ENCODE data around the gene SPDYE3. TPM values are rescaled to one million over a fixed set of nuclear protein-coding genes. Genes with fewer than 3 reads are reported as not detected.
"Not testable (repeated sequence)": the region's sequence is repeated elsewhere in the genome, so short reads cannot be mapped to it uniquely, and the experiment has no call there.

SPDYE3 gene, protein sequence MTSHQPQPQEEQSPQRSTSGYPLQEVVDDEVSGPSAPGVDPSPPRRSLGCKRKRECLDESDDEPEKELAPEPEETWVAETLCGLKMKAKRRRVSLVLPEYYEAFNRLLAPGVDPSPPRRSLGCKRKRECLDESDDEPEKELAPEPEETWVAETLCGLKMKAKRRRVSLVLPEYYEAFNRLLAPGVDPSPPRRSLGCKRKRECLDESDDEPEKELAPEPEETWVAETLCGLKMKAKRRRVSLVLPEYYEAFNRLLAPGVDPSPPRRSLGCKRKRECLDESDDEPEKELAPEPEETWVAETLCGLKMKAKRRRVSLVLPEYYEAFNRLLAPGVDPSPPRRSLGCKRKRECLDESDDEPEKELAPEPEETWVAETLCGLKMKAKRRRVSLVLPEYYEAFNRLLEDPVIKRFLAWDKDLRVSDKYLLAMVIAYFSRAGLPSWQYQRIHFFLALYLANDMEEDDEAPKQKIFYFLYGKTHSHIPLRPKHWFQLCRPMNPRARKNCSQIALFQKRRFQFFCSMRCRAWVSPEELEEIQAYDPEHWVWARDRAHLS
- total RNA-seq, result not detected
- polyA plus RNA-seq, result 0.10 TPM

DNA sequence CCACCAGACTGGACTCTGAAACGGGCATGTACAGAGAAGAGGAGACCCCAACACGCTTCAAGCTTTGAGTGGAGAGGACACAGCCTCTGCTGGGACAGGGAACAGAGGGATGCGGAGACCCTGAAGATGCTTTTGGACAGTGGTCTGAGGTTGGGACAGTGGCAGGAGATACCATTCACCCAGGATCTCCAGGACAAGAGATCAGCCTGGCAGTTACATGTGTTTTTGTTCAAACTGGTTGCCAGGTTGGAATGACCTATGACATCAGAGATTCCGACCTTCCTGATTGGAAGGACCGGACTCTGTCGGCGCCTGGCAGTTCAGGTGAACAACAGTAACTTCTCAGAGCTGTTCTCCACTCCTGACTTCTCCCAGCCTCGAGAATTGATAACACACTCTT, at the start of gene SPDYE3:
TSS of gene SPDYE3 (plus strand) at position 301 of the 400 bp plus-strand sequence. CDS start 184 bp downstream, outside the sequence.
- H3K27ac ChIP-seq (ENCODE audit: low read depth); H3K36me3 ChIP-seq (ENCODE audit: insufficient read depth); H3K4me3 ChIP-seq (ENCODE audit: low read depth, low read length); H3K4me1 ChIP-seq (ENCODE audit: insufficient read depth); DNase-seq (ENCODE audit: extremely low spot score): not testable (repeated sequence)
- WGBS, result 95% methylated on average over 7 of the region's 8 CpGs

DNA sequence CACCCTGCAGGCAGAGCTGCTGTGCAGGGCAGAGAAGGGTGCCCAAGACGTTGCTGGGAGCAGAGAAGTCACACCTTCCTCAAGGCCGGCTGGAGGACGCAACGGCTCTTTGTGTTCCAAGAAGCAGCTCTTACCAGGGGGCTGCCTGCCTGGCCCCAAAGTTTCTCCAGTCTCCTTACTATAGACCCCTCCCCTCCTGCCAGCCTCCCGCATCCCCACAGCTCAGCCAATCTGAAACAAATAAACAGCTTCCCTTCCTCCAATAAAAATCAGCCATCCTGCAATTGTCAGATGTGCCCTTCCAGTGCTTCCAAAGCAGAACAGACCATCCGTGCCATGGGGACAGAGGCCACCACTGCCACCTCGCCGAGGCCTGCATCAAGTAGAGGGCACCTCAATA, 47.5 kb upstream of the SPDYE3 start:
- H3K27ac ChIP-seq (ENCODE audit: low read depth); DNase-seq (ENCODE audit: extremely low spot score); H3K36me3 ChIP-seq (ENCODE audit: insufficient read depth); H3K4me1 ChIP-seq (ENCODE audit: insufficient read depth); H3K4me3 ChIP-seq (ENCODE audit: low read depth, low read length): not testable (repeated sequence)
- 72% methylated on average over 8 of the region's 8 CpGs for WGBS

DNA sequence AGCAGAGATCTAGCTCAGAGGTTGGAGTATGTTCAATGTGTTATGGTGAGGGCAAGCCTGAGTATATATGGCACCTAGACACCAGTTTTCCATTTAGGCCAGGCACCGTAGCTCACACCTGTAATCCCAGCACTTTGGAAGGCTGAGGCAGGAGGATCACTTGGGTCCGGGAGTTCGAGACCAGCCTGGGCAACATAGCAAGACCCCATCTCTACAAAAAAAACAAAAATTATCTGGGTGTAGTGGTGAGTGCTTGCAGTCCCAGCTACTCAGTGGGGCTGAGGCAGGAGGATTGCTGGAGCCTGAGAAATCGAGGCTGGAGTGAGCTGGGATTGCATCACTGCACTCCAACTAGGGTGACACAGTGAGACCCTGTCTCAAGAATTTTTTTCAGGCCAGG, 44.6 kb upstream of the SPDYE3 start:
- not testable (repeated sequence) for H3K4me1 ChIP-seq (ENCODE audit: insufficient read depth); H3K4me3 ChIP-seq (ENCODE audit: low read depth, low read length); H3K27ac ChIP-seq (ENCODE audit: low read depth); H3K36me3 ChIP-seq (ENCODE audit: insufficient read depth); DNase-seq (ENCODE audit: extremely low spot score)
- WGBS, result 96% methylated on average over 4 of the region's 4 CpGs

DNA sequence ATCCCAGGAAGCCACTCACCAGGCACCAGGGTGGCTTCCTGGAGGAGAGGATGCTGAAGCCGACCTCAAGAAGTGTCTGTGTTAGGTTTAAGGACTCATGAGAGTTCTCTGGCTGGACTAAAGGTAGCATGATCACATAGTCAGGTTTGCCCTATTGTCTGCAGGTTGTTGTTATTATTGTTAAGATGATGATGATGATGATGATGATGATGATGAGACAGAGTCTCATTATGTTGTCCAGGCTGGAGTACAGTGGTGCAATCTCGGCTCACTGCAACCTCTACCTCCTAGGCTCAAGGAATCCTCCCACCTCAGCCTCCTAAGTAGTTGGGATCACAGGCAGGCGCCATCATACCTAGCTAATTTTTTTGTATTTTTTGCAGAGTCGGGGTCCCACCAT, 43.3 kb upstream of the SPDYE3 start:
- not testable (repeated sequence) for DNase-seq (ENCODE audit: extremely low spot score); H3K27ac ChIP-seq (ENCODE audit: low read depth); H3K36me3 ChIP-seq (ENCODE audit: insufficient read depth); H3K4me3 ChIP-seq (ENCODE audit: low read depth, low read length); H3K4me1 ChIP-seq (ENCODE audit: insufficient read depth)
- 93% methylated on average over 4 of the region's 4 CpGs for WGBS

DNA sequence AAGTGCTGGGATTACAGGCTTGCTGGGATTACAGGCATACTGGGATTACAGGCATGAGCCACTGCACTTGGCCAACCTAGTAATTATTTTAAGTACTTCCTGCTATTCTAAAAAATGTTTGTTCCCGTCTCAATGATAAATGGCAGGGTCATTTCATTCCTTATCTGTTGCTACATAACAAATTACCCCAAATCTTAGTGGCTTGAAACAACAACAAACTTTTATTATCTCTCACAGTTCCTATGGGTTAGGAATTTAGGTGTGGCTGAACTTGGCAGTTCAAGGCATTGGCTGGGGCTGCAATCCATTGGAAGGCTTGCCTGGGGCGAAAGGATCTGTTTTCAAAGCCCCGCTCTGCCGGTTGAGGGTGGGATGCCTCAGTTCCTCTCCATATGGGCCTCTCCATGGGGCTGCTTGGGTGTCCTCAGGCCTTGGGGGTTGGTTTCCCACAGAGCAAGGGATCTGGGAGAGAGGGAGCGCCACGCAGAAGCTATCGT, 42.8 kb upstream of the SPDYE3 start:
- not testable (repeated sequence) for H3K4me1 ChIP-seq (ENCODE audit: insufficient read depth); DNase-seq (ENCODE audit: extremely low spot score); H3K36me3 ChIP-seq (ENCODE audit: insufficient read depth); H3K4me3 ChIP-seq (ENCODE audit: low read depth, low read length); H3K27ac ChIP-seq (ENCODE audit: low read depth)
- 81% methylated on average over 7 of the region's 7 CpGs for WGBS

DNA sequence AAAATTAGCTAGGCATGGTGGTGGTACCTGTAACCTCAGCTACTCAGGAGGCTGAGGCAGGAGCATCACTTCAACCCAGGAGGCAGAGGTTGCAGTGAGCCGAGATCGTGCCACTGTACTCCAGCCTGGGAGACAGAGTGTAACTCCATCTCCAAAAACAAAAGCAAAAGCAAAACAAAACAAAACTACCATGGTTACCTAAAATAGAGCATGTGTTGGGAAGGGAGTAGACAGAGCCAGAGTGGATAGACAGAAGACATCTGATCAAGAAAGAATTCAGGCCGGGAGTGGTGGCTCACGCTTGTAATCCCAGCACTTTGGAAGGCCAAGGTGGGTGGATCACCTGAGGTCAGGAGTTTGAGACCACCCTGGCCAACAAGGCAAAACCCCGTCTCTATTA, 41.7 kb upstream of the SPDYE3 start:
- H3K4me3 ChIP-seq (ENCODE audit: low read depth, low read length); H3K4me1 ChIP-seq (ENCODE audit: insufficient read depth); DNase-seq (ENCODE audit: extremely low spot score); H3K27ac ChIP-seq (ENCODE audit: low read depth); H3K36me3 ChIP-seq (ENCODE audit: insufficient read depth): not testable (repeated sequence)
- 71% methylated on average over 5 of the region's 5 CpGs for WGBS

DNA sequence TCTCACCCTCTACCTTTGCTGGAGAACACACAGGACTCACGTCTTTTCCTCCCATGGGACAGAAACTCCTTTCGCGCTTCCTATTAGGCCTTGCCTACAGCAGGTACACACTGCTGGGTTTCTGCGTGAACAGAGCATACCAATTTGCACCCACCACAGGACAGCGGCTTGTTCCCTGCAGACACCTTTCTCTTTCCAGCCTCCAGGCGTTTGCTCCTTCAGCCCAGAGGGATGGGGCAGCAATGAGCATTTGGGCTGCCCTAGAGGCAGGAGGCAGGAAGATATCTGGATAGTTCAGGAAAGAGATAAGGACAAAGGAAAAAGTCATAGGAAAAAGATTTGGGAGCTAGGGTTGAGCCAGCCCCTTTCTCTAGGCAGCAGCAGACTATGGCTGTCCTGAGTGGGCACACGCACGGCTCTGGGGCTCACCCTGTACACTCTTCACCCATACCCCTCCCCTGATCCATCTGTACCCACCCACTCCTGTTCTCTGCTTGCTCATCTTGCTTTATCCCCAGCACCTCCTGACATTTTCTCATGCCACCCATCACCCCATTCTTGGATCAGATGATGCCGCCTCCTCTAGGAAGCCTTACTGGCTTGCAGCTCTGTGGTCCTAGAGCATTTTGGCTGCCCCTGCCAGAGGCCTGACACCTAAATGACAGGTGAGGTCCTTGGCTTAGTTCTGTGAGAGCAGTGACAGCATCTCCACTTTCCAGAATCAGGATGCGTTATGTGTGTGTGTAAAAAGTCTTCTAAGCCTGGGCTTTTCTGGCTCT, 40.7 kb upstream of the SPDYE3 start:
- no peak overlapping the region for H3K4me3 ChIP-seq (ENCODE audit: low read depth, low read length)
- H3K4me1 ChIP-seq (ENCODE audit: insufficient read depth), result no peaks in the 10 kb centered on the region
- 90% methylated on average over 10 of the region's 10 CpGs for WGBS
- no peaks in the 10 kb centered on the region for H3K36me3 ChIP-seq (ENCODE audit: insufficient read depth)
- DNase-seq (ENCODE audit: extremely low spot score), result no peak
- H3K27ac ChIP-seq (ENCODE audit: low read depth), result no peak overlapping the region

DNA sequence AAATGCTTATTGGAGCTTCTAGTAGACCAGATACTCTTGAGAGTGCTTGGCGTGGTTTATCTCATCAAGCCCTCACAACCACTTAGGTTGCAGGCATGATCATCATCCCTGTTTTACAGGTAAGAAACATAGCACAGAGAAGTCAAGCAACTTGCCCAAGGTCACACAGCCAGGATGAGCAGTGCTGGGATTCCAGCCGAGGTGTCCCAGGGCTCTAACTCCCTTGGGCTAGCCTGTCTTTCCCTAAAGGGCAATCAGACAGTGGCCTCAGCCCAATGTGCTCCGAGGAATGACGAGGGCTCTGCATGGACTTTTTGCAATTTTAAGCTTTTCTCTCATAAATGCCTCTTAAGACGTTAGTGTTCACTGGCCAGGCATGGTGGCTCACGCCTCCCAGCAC, 39.9 kb upstream of the SPDYE3 start:
- Histone ChIP-seq H3K27ac (ENCODE audit: low read depth) (no peak overlapping the region), H3K36me3 (ENCODE audit: insufficient read depth) (no peaks in the 10 kb centered on the region), H3K4me1 (ENCODE audit: insufficient read depth) (no peaks in the 10 kb centered on the region), H3K4me3 (ENCODE audit: low read depth, low read length) (no peak overlapping the region)
- no peak for DNase-seq (ENCODE audit: extremely low spot score)
- 95% methylated on average over 6 of the region's 6 CpGs for WGBS

DNA sequence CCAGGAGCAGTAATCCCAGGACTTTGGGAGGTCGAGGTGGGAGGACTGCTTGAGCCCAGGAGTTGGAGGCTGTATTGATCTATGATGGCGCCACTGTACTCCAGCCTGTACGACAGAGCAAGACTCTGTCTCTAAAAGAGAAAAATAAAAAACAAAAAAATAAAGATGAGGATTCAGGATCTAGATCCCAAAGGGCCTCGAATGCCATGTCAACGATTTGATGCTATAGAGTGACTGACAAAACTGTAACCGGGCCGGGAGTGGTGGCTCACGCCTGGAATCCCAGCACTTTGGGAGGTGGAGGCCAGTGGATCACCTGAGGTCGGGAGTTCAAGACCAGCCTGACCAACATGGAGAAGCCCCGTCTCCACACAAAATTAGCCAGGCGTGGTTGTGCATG, 38.6 kb upstream of the SPDYE3 start:
- H3K27ac ChIP-seq (ENCODE audit: low read depth); H3K36me3 ChIP-seq (ENCODE audit: insufficient read depth); H3K4me1 ChIP-seq (ENCODE audit: insufficient read depth); DNase-seq (ENCODE audit: extremely low spot score); H3K4me3 ChIP-seq (ENCODE audit: low read depth, low read length): not testable (repeated sequence)
- WGBS, result 91% methylated on average over 11 of the region's 11 CpGs

DNA sequence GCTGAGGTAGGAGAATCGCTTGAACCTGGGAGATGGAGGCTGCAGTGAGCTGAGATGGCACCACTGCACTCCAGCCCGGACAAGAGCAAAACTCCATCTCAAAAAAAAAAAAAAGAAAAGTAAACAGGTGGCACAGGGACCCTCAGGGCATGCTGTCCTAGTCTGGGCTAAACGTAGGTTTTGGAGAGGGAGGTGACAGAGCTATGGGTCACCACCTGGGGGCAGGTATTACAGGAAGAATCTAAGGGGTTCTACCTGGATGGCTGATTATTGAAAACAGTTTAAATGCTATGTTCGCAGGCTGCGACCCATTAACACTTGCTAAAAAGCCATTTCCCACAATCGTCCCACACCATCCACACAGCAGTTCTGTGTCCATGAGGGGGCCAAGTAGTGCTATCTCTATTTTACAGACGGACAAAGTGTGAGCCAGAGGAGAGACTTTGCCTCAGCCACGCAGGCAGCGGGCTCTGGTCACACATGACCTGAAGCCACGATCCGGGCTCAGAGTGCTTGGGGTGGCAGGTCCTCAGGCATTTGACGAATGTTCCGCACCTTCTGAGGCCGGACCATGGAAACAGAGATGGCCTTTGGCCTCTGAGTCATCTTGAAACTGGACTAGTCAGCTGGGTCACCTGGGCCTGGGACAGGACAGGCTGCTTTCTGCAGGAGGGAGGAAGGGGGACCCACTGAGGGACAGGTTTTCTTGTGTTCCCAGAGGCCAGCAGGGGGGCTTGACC, 38.0 kb upstream of the SPDYE3 start:
- H3K27ac ChIP-seq (ENCODE audit: low read depth); H3K4me3 ChIP-seq (ENCODE audit: low read depth, low read length); H3K36me3 ChIP-seq (ENCODE audit: insufficient read depth); DNase-seq (ENCODE audit: extremely low spot score); H3K4me1 ChIP-seq (ENCODE audit: insufficient read depth): not testable (repeated sequence)
- WGBS, result 87% methylated on average over 14 of the region's 14 CpGs

DNA sequence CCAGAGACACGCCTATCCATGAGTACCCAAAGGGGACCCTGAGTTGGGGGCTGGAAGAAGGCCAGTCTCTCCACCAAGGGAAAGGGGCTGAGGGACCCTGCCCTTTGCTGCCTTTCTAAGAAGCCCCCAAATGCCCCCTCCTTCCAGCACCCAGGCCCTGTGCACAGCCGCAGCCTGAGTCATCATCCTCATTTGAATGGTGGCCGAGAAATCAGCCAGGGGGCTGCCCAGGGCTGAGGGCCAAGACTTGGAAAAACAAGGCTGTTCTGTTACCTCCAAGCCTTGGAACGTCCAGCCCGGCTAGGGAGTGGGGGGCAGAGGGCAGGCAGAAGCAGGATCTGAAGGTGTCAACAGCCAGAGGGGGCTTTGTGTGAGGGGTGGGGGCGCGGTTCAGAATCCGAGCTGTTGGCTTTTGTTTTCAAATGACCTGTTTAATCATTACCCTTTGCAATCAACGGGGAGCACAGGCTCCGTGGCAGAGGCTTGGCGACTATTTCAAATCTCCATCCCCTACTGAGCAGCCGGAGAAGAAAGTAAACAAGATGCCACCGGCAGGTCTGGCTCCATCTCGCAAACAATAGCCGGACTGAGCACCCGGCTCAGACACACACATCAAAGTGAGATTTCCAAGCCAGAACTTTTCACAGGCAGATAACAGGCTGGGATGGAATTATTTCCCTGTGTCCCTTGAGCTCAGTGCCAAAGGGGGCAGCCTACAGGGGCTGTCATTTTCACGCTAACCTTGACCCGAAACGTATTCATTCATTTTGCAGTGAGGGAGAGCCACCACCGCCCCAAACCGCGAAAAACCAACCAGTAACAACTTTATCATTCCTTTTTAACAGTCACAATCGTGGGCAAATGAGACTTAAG, 37.2 kb upstream of the SPDYE3 start:
- WGBS, result 18% methylated on average over 16 of the region's 23 CpGs
- H3K4me1 ChIP-seq (ENCODE audit: insufficient read depth); H3K4me3 ChIP-seq (ENCODE audit: low read depth, low read length); H3K36me3 ChIP-seq (ENCODE audit: insufficient read depth); H3K27ac ChIP-seq (ENCODE audit: low read depth); DNase-seq (ENCODE audit: extremely low spot score): not testable (repeated sequence)

DNA sequence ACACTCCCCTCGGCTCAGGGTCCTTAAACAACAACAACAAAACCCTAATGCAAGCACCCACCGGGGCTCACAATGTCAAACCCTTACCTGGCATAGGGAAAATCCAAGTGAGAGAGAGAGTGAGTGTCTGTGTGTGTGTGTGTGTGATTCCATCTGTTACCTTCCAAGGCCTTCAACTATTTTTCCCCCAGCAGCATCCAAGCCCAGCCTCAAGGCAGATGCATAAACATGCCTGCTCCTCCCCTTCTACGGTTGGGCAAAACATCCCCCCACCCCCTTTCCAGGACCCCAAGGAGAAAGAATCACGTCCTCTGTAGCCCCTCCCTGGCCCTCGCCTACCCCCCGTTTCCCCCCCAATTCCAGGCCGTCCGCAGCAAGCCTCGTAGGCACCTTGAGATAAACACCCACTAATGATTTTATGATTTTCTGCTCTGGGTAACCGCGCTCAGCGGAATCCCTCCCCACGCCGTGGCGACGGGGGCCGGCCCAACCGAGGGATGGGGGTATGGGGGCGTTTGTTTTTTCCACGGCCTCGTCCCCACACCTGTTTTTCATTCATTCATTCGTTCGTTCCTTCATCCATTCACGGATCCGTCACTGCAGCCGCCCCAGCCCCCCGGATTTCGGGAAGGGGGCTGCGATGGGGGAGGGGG, 36.4 kb upstream of the SPDYE3 start:
- 2% methylated on average over 29 of the region's 29 CpGs for WGBS
- not testable (repeated sequence) for DNase-seq (ENCODE audit: extremely low spot score); H3K27ac ChIP-seq (ENCODE audit: low read depth); H3K36me3 ChIP-seq (ENCODE audit: insufficient read depth); H3K4me1 ChIP-seq (ENCODE audit: insufficient read depth)
- peak overlapping the region; percentile 87 for H3K4me3 ChIP-seq (ENCODE audit: low read depth, low read length)

All from urinary bladder (tissue), 4 donors.